ENCODE results near the gene EIF5B. TPM values are rescaled to one million over a fixed set of nuclear protein-coding genes. Genes with fewer than 3 reads are reported as not detected.

The EIF5B gene
- total RNA-seq, 4 donors from 2014 or later: 28.8 to 47.4 (median 42.3) TPM

- no peak overlapping the region for H3K27ac ChIP-seq
- H3K27me3 ChIP-seq: no peaks in the 10 kb centered on the region
- peaks cover 0 to 7% (median 0%) of the 10 kb centered on the region in 4 donors for H3K4me1 ChIP-seq
- TF ChIP-seq POLR2A (IDR thresholded peaks at IDR 0.05) (no peak), EP300 (IDR thresholded peaks at IDR 0.05) (no peak), CTCF (IDR thresholded peaks at IDR 0.05) (no peak)
- peaks cover 0 to 98% (median 14%) of the 10 kb centered on the region in 3 donors for H3K36me3 ChIP-seq
- H3K4me3 ChIP-seq: no peak overlapping the region
- no peaks in the 10 kb centered on the region for H3K9me3 ChIP-seq
- 83 to 91% methylated on average over 3 of the region's 3 CpGs for WGBS, 2 donors
- DNase-seq (ENCODE audit: low spot score in 2 of 2): no peak
Measured at GRCh38 chr2:99395589-99396130, 58.5 kb downstream of the EIF5B start.

- Histone ChIP-seq H3K4me3 (no peak overlapping the region), H3K36me3 (peaks cover 0 to 100% (median 14%) of the 10 kb centered on the region in 3 donors), H3K27me3 (no peaks in the 10 kb centered on the region), H3K9me3 (no peaks in the 10 kb centered on the region), H3K4me1 (peaks cover 0 to 7% (median 0%) of the 10 kb centered on the region in 4 donors), H3K27ac (no peak overlapping the region)
- DNase-seq (ENCODE audit: low spot score in 2 of 2): no peak
- WGBS, 2 donors: 89 to 93% methylated on average over 3 of the region's 3 CpGs
- no peak for TF ChIP-seq POLR2A (IDR thresholded peaks at IDR 0.05)
Measured at GRCh38 chr2:99397266-99397920, 60.2 kb downstream of the EIF5B start.

GRCh38 chr2:99398303-99398702, 61.1 kb downstream of the EIF5B start:
- TF ChIP-seq EP300 (IDR thresholded peaks at IDR 0.05): no peak
- TF ChIP-seq CTCF (IDR thresholded peaks at IDR 0.05): no peak
- no peak for TF ChIP-seq POLR2A (IDR thresholded peaks at IDR 0.05)
- Histone ChIP-seq H3K4me3 (no peak overlapping the region), H3K27me3 (no peaks in the 10 kb centered on the region), H3K27ac (peak overlapping the region in 1 of 4 donors; percentile 1), H3K4me1 (peaks cover 0 to 7% (median 0%) of the 10 kb centered on the region in 4 donors), H3K9me3 (no peaks in the 10 kb centered on the region), H3K36me3 (peaks cover 0 to 100% (median 14%) of the 10 kb centered on the region in 3 donors)
- DNase-seq (ENCODE audit: low spot score in 2 of 2): no peak
- 94 to 99% methylated on average over 5 of the region's 5 CpGs for WGBS, 2 donors

GRCh38 chr2:99399063-99399462, 61.9 kb downstream of the EIF5B start:
- Histone ChIP-seq H3K27ac (no peak overlapping the region), H3K4me1 (peaks cover 0 to 7% (median 0%) of the 10 kb centered on the region in 4 donors), H3K27me3 (no peaks in the 10 kb centered on the region), H3K4me3 (no peak overlapping the region), H3K36me3 (peaks cover 0 to 100% (median 7%) of the 10 kb centered on the region in 3 donors), H3K9me3 (no peaks in the 10 kb centered on the region)
- WGBS, 2 donors: 35 to 54% methylated on average over 5 of the region's 5 CpGs
- no peak for DNase-seq (ENCODE audit: low spot score in 2 of 2)
- TF ChIP-seq EP300 (IDR thresholded peaks at IDR 0.05): no peak
- TF ChIP-seq CTCF (IDR thresholded peaks at IDR 0.05): no peak
- TF ChIP-seq POLR2A (IDR thresholded peaks at IDR 0.05): no peak

GRCh38 chr2:99399795-99400194, 62.6 kb downstream of the EIF5B start:
- TF ChIP-seq POLR2A (IDR thresholded peaks at IDR 0.05): no peak
- no peak for TF ChIP-seq CTCF (IDR thresholded peaks at IDR 0.05)
- TF ChIP-seq EP300 (IDR thresholded peaks at IDR 0.05): no peak
- WGBS, 2 donors: 65 to 68% methylated on average over 2 of the region's 2 CpGs
- no peak overlapping the region for H3K4me3 ChIP-seq
- no peaks in the 10 kb centered on the region for H3K9me3 ChIP-seq
- H3K4me1 ChIP-seq: peaks cover 0 to 7% (median 0%) of the 10 kb centered on the region in 4 donors
- peaks cover 0 to 100% (median 5%) of the 10 kb centered on the region in 3 donors for H3K36me3 ChIP-seq
- DNase-seq (ENCODE audit: low spot score in 2 of 2): no peak
- H3K27ac ChIP-seq: peak overlapping the region in 2 of 4 donors; percentile 2 to 10
- H3K27me3 ChIP-seq: no peaks in the 10 kb centered on the region

Measured in tibial nerve (tissue), 4 donors.